Endothelial cell (in vitro differentiated cells): Measurements from ENCODE around the gene GPR39. TPM values are rescaled to one million over a fixed set of nuclear protein-coding genes. Genes with fewer than 3 reads are reported as not detected.

ENCODE experiments used
- DNase-seq: peaks from one replicate; pipeline ENCODE4 v3.0.0; 2021; ENCODE audit warnings: low spot score
- H3K27ac Mint-ChIP-seq: one replicate; pipeline ENCODE4 v1.8.0; 2021; ENCODE audit warnings: mixed read lengths, inconsistent platforms; ENCODE audit not compliant: unreplicated experiment
- H3K27me3 Mint-ChIP-seq: one replicate; pipeline ENCODE4 v1.8.0; 2021; ENCODE audit warnings: mild to moderate bottlenecking, moderate library complexity, mixed read lengths, inconsistent platforms; ENCODE audit not compliant: unreplicated experiment
- H3K36me3 Mint-ChIP-seq: one replicate; pipeline ENCODE4 v1.8.0; 2021; ENCODE audit warnings: mild to moderate bottlenecking, low read depth, mixed read lengths, inconsistent platforms; ENCODE audit not compliant: unreplicated experiment
- H3K4me1 Mint-ChIP-seq: one replicate; pipeline ENCODE4 v1.8.0; 2021; ENCODE audit warnings: mild to moderate bottlenecking, mixed read lengths, inconsistent platforms; ENCODE audit not compliant: unreplicated experiment
- H3K4me3 Mint-ChIP-seq: one replicate; pipeline ENCODE4 v1.8.0; 2021; ENCODE audit warnings: mild to moderate bottlenecking, mixed read lengths, inconsistent platforms; ENCODE audit not compliant: unreplicated experiment
- H3K9me3 Mint-ChIP-seq: one replicate; pipeline ENCODE4 v1.8.0; 2021; ENCODE audit warnings: mixed read lengths, inconsistent platforms; ENCODE audit not compliant: unreplicated experiment
- CTCF ChIP-seq: fragments of 200-600 bp; sonication (generic); IDR thresholded peaks from one replicate; pipeline ENCODE4 v1.5.0; 2021; ENCODE audit warnings: antibody characterized with exemption; ENCODE audit not compliant: unreplicated experiment
- total RNA-seq: library from RNA; stranded (reverse); fragmentation: NEBNext Ultra II Directional; extraction: Animal tissue kit (Norgen Biotek cat#: 25700); gene quantifications from one replicate; pipeline ENCODE4 v1.2.1, GENCODE V29; 2021; ENCODE audit not compliant: unreplicated experiment

GPR39 gene
- total RNA-seq, 1 donor from 2014 or later: 0.62 TPM

- no peak for DNase-seq
- Mint-ChIP-seq H3K4me3 (no peak overlapping the region), H3K27ac (no peak overlapping the region), H3K27me3 (peaks cover 3% of the 10 kb centered on the region), H3K36me3 (no peaks in the 10 kb centered on the region), H3K4me1 (no peaks in the 10 kb centered on the region), H3K9me3 (no peaks in the 10 kb centered on the region)
- no peak for TF ChIP-seq CTCF
Observed at GRCh38 chr2:132623096-132623839, 206.7 kb downstream of the GPR39 start.

GRCh38 chr2:132627536-132627935 lies 210.9 kb downstream of the GPR39 start:
- Mint-ChIP-seq H3K36me3 (no peaks in the 10 kb centered on the region), H3K9me3 (no peaks in the 10 kb centered on the region), H3K4me1 (no peaks in the 10 kb centered on the region), H3K27me3 (peaks cover 1% of the 10 kb centered on the region), H3K27ac (no peak overlapping the region), H3K4me3 (no peak overlapping the region)
- no peak for DNase-seq
- TF ChIP-seq CTCF: no peak

GRCh38 chr2:132632000-132632649 lies 215.5 kb downstream of the GPR39 start:
- Mint-ChIP-seq H3K9me3 (no peaks in the 10 kb centered on the region), H3K27me3 (peaks cover 3% of the 10 kb centered on the region), H3K27ac (no peak overlapping the region), H3K36me3 (no peaks in the 10 kb centered on the region), H3K4me1 (no peaks in the 10 kb centered on the region), H3K4me3 (no peak overlapping the region)
- DNase-seq: no peak
- no peak for TF ChIP-seq CTCF

- H3K27ac Mint-ChIP-seq: no peak overlapping the region
- peaks cover 3% of the 10 kb centered on the region for H3K27me3 Mint-ChIP-seq
- no peak overlapping the region for H3K4me3 Mint-ChIP-seq
- TF ChIP-seq CTCF: no peak
- H3K4me1 Mint-ChIP-seq: no peaks in the 10 kb centered on the region
- no peaks in the 10 kb centered on the region for H3K9me3 Mint-ChIP-seq
- H3K36me3 Mint-ChIP-seq: no peaks in the 10 kb centered on the region
- DNase-seq: no peak
Observed at GRCh38 chr2:132633635-132634034, 217.0 kb downstream of the GPR39 start.

GRCh38 chr2:132636346-132636745 lies 219.7 kb downstream of the GPR39 start:
- Mint-ChIP-seq H3K4me3 (no peak overlapping the region), H3K36me3 (no peaks in the 10 kb centered on the region), H3K27me3 (peaks cover 3% of the 10 kb centered on the region), H3K27ac (no peak overlapping the region), H3K9me3 (no peaks in the 10 kb centered on the region), H3K4me1 (no peaks in the 10 kb centered on the region)
- no peak for TF ChIP-seq CTCF
- DNase-seq: no peak
